GM19193 (cell line): ENCODE results near the gene SCD5.

ENCODE experiments used
- POLR2A ChIP-seq: IDR thresholded peaks from 4 replicates; pipeline ENCODE4 v1.6.1; 2011; ENCODE audit not compliant: insufficient read depth, insufficient read length; ENCODE audit errors: extremely low read depth

SCD5 gene

GRCh38 chr4:82798168-82799005 lies at the start of gene SCD5:
SCD5 (minus strand) TSS chr4:82798796; CDS start chr4:82798537, 259 bp downstream.
- no peak for TF ChIP-seq POLR2A

GRCh38 chr4:82842593-82842992 lies 44.0 kb upstream of the SCD5 start:
- TF ChIP-seq POLR2A, result no peak

GRCh38 chr4:82839624-82840023 lies 41.0 kb upstream of the SCD5 start:
- no peak for TF ChIP-seq POLR2A

- no peak for TF ChIP-seq POLR2A
These were observed 35.2 kb upstream of the SCD5 start for GRCh38 chr4:82833696-82834313.

- no peak for TF ChIP-seq POLR2A
These were observed 26.8 kb upstream of the SCD5 start for GRCh38 chr4:82825425-82825824.

DNA sequence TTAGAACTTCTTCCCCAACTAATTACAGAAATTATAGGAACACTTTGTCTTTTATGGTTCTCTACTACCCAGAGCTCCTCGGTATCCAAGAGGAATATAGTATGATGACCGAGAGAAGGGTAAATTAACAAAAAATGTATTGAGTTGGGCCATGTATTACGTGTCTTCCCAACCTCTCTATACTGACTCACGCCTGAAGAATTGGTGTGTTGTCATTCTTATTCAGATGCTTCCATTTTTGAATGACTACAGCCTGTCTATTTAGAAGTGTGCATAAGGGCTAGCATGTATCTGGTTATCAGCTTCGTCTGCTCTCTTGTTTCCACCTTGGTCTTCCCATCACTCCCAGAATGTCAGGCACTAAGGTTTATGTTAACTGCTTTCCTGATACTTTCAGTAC lies 24.5 kb upstream of the SCD5 start:
- TF ChIP-seq POLR2A, result no peak

DNA sequence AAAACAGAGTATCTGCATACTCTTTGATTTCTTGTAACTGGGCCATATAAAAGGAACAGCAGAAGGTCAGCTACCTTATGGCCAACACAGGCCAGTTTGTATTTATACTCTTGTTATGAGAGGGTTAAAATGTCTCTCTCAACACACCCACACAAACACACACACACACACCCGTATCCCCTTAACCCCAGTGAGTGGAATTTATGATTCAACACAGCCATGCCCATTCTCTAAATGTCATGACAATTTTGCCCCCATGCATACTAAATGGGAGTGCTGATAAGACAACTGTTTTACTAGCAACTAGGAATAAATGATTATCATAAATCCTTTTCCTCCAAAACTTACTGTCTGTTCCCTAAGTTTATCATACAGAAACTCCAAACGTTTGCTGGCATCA lies 22.1 kb upstream of the SCD5 start:
- TF ChIP-seq POLR2A, result no peak

DNA sequence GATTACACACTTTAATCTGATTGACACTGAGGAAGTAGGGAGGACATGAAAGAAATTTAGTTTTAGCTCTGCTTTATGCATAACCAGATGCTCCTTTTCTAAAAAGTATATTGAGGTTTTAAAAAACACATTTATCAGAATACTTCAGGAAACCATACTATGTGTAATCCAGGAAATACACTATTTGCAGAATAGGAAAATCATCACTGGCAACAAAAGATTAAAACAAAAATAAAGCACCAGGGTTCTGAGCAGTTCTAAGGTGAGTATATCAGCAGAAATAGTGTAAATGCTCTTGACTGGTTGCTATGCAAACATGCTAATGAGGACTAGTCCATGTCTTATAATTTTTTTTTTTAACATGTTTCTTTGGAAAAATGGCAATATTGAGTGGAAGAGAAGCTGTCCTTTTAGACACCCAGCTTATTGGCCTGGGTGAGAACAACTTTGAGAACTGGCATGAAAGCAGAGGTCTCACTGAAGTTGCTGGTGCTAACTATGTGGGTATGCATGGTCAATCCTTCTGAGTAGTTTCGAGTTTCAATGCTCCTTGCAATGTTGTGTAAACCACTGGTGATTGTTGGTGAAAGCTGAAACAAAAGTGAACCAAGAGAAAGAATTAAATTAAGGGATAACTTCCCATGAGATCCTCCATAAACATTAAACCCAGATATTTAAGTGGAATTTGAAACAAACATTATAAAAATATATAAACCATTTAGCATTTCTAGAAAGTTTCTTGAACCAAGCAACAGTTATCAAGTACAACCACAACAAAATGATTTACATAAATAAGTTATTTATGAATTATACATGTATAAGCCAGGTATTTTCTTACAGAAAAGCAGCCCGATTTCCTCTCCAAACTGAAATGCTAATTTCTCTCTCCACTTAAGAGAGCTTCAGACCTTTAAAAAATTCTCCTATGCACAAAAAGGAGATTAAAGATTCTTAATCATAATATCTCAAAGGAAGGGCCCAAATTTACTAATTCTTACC lies 20.4 kb upstream of the SCD5 start:
- no peak for TF ChIP-seq POLR2A

DNA sequence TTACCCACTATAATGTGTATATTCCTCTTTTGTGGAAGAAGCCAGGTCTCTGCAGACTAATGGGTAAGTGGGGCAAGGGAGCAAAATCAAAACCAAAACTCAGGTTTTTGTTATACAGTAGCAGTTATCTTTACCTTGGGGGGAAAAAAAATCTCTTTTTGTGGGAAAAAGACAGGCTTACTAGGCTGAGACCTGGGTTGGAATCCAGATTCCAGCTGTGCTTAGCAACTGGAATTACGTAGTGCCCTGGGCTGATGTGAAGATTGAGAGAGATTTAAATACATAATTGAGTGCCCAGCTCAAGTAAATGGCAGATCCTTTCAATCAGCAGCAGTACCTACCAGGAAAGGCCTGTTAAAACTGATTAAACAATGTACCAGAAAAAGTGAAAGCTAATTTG lies 15.4 kb upstream of the SCD5 start:
- TF ChIP-seq POLR2A, result no peak

DNA sequence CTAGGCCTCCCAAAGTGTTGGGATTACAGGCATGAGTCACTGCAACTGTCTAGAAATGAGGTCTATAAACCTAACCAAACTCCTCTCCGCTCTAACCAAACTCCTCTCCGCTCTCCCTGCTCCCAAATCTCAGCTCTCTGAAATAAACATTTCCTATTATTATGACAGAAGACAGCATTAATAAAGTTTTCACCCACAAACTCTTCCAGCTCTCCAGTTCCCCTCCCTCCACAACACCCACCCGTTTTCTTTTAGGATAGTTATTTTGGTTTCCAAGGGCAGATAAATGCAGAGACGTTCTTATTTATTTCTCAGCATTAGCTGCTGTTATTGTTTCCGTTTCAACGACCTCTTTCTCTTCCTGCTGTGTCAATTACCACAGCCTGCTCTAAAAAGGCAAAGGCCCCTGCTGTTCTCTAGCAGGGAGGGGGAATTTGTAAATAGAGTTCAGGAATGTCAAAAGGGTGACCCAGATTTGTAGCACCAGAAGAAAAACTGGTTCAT lies 13.3 kb upstream of the SCD5 start:
- no peak for TF ChIP-seq POLR2A

GRCh38 chr4:82811392-82811791 lies 12.8 kb upstream of the SCD5 start:
- TF ChIP-seq POLR2A, result no peak

- no peak for TF ChIP-seq POLR2A
These were observed 11.6 kb upstream of the SCD5 start for GRCh38 chr4:82810176-82810575.

DNA sequence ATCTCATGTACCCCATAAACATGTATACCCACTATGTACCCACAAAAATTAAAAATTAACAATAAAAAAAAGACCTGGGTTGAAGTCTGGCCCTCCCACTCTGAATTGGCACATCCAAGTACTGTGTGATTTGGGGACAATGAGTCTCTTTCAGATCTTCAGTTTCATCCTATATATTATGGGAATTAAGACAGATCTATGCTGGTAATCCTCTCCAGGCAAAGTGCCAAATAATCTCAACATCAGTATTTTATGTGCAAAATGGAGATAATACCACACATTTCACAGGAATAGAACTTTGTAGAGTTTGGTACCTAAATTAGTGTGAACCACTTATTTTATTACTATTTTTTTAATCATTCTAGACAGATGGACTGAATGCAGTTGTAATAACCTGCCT lies 11.0 kb upstream of the SCD5 start:
- no peak for TF ChIP-seq POLR2A

GRCh38 chr4:82803746-82804145 lies 5.2 kb upstream of the SCD5 start:
- no peak for TF ChIP-seq POLR2A

- TF ChIP-seq POLR2A, result no peak
These were observed 4.3 kb upstream of the SCD5 start for GRCh38 chr4:82802911-82803310.

- no peak for TF ChIP-seq POLR2A
These were observed 3.4 kb upstream of the SCD5 start for GRCh38 chr4:82801910-82802521.
